ENCODE results near the gene PIK3CB.
"Not testable (repeated sequence)": the region's sequence is repeated elsewhere in the genome, so short reads cannot be mapped to it uniquely, and the experiment has no call there.

The PIK3CB gene

GRCh38 chr3:138809500-138810256 lies 25.1 kb downstream of the PIK3CB start:
- in situ Hi-C loops (cut with MboI; ENCODE audit: low sequenced_read_pairs) = no loop called here

- in situ Hi-C loops (cut with MboI; ENCODE audit: low sequenced_read_pairs) = no loop called here
Measured at GRCh38 chr3:138806376-138807080, 28.2 kb downstream of the PIK3CB start.

GRCh38 chr3:138803006-138803653 lies 31.6 kb downstream of the PIK3CB start:
- in situ Hi-C loops (cut with MboI; ENCODE audit: low sequenced_read_pairs) = no loop called here

DNA sequence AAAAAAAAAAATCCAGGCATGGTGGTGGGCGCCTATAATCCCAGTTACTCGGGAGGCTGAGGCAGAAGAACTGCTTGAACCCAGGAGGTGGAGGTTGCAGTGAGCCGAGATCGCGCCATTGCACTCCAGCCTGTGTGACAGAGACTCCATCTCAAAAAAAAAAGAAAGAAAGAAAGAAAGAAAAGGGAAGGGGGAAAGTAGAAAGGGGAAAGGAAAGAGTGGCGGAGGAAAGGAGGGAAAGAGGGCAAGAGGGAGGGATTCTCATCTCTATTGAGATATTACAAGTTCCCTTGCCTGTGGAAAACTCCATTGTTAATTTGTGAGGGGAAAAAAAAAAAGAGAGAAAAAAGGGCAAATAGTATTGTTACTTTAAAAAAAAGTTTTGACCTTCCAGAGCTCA lies 32.5 kb downstream of the PIK3CB start:
- in situ Hi-C loops (cut with MboI; ENCODE audit: low sequenced_read_pairs) = not testable (repeated sequence)

- in situ Hi-C loops (cut with MboI; ENCODE audit: low sequenced_read_pairs) = no loop called here
Measured at GRCh38 chr3:138801792-138802191, 32.9 kb downstream of the PIK3CB start.

DNA sequence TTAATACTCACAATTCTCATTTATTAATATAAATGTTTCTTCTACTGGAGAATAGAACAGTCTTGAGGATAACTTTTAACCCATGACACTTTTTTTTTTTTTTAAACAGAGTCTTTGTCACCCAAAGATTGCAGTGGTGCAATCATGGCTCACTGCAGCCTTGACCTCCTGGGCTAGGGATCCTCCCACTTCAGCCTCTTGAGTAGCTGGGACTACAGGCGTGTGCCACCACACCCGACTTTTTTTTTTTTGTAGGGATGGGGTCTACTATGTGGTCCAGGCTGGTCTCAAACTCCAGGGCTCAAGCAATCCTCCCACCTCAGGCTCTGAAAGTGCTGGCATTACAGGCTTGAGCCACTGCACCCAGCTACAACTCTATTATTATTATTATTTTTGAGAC lies 34.5 kb downstream of the PIK3CB start:
- in situ Hi-C loops (cut with MboI; ENCODE audit: low sequenced_read_pairs) = no loop called here

DNA sequence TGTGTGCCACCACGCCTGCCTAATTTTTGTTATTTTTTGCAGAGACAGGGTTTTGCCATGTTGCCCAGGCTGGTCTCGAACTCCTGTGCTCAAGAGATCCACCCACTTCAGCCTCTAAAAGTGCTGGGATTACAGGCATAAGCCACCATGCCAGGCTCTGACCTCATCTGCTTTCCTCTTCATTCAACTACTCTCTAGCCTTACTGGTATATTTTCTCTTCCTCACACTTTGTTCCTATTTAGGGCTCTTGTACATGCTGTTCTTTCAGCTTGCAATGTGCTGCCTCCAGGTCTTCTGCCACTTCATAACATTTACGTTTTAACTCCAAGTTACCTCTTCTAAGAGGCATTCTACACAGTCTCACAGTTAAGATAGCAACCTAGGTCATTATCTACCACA lies 34.9 kb downstream of the PIK3CB start:
- in situ Hi-C loops (cut with MboI; ENCODE audit: low sequenced_read_pairs) = no loop called here

DNA sequence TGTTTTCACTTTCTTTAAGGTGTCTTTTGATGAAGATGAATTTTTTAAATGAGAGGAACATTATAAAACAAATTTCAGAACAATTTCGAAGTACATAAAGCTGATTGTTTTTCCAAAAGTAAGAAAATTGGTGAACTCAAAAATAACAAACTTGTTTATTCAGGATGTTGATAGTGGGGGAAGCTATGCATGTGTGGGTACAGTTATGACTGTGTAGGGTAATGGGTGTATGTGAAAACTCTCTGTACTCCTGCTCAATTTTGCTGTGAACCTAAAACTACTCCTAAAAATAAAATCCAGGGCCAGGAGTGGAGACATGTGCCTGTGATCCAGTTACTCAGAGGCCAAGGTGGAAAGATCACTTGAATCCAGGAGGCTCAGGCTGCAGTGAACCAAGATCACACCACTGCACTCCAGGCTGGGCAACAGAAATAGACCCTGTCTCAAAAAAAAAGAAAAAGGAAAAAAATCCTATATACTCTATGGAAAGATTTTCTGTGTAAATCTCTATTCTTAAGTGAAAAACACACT lies 37.2 kb downstream of the PIK3CB start:
- in situ Hi-C loops (cut with MboI; ENCODE audit: low sequenced_read_pairs) = no loop called here

DNA sequence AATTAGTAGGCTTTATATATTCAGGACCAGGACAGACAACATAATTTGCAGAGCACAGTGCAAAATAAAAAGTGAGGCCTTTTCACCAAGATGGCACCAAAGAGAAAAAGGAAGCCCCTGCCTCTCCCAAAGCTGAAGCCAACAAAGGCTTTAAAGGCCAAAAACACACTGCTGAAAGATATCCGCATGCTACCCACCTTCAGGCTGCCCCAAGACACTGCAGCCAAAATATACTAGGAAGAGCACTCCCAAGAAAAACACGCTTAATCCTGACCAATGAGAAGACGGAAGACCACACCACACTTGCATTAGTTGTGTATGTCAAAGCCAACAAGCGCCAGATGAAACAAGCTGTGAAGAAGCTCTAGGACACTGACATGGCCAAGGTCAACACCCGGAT lies 38.0 kb downstream of the PIK3CB start:
- in situ Hi-C loops (cut with MboI; ENCODE audit: low sequenced_read_pairs) = no loop called here

GRCh38 chr3:138786788-138787271 lies 47.9 kb downstream of the PIK3CB start:
- in situ Hi-C loops (cut with MboI; ENCODE audit: low sequenced_read_pairs) = no loop called here

GRCh38 chr3:138785951-138786350 lies 48.8 kb downstream of the PIK3CB start:
- in situ Hi-C loops (cut with MboI; ENCODE audit: low sequenced_read_pairs) = no loop called here

GRCh38 chr3:138785362-138785857 lies 49.3 kb downstream of the PIK3CB start:
- in situ Hi-C loops (cut with MboI; ENCODE audit: low sequenced_read_pairs) = not testable (repeated sequence)

DNA sequence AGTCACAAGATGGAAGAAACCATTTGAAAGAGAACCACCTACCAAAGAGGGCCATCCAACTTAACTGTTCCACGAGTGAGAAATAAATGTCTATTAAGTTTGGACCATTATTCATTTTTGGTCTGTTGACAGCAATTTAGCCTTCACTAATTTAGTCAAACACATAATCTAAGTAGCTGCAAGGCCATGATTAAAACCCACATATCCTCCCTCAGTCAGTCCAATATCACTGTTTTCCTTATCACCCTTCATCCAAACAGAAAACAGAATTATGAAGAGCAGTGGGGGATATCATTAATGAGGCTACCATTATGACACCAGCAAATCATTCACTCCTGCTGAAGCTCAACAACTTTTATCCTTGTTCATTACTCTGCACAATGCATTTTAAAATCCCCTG lies 52.0 kb downstream of the PIK3CB start:
- in situ Hi-C loops (cut with MboI; ENCODE audit: low sequenced_read_pairs) = no loop called here

GRCh38 chr3:138781012-138781470 lies 53.7 kb downstream of the PIK3CB start:
- in situ Hi-C loops (cut with MboI; ENCODE audit: low sequenced_read_pairs) = no loop called here

DNA sequence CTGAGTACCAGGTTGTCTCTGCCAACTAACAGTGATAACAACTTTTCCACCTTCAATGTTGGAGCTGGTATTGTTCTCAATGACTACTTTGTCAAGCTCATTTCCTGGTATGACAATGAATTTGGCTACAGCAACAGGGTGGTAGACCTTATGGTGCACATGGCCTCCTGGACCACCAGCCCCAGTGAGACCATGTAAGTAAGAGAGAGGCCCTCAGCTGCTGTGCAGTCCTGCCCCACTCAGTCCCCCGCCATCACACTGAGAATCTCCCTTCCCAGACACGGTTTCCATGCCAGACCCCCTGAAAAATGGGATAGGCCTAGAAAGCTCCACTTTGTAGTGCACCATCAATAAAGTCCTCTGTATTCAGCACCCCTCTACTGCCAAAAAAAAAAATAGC lies 56.1 kb downstream of the PIK3CB start:
- in situ Hi-C loops (cut with MboI; ENCODE audit: low sequenced_read_pairs) = no loop called here

- in situ Hi-C loops (cut with MboI; ENCODE audit: low sequenced_read_pairs) = no loop called here
Measured at GRCh38 chr3:138776961-138777360, 57.8 kb downstream of the PIK3CB start.

DNA sequence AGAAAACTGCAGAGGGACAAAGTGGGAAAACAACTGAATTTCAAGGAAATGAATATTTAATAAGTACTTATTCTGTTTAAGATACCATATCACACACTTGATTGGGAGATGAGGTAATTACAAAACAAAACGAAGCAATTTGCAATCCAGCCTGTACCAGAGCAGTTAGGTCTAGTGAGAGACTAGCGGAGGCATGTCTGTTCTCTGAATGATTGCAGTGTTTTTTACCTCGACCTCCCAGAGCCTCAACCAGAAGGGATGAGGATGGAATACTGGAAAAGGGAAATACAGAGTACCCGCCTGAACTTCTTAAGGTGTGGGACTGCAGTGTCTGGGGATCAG lies 59.5 kb downstream of the PIK3CB start:
- in situ Hi-C loops (cut with MboI; ENCODE audit: low sequenced_read_pairs) = no loop called here

DNA sequence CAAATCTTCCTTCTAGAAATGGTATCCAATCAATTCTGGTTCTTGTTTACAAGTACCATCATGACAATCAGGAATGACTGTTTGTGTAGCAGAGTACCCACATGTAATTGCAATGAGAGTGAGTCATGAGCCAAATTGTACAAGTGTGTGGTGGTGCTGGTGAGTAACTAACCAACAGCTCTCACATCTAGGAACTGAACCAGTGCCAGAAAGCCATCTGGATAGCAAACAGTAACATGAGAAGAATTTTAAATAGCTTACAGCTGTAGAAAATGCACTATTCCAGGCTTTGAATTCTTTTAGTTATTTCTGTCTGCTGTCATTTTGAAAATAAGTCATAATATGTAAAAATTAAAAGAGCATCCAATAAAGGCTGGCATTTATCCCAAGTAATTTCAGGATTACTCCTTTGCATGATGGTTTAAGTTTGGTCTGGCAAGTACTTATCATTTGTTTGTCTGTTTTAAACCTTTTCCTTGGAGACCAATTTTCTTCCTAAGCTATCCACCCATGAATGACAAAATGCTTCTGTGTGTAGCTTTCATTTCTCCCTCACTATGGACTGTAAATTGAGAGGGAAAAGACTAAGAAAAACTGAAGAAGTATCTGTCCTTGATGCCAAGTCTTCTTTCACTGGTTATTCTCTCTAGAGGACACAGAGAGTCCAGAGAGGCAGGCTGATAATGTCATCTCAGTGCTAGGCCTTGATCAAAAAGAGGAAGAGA lies 60.0 kb downstream of the PIK3CB start:
- in situ Hi-C loops (cut with MboI; ENCODE audit: low sequenced_read_pairs) = no loop called here

DNA sequence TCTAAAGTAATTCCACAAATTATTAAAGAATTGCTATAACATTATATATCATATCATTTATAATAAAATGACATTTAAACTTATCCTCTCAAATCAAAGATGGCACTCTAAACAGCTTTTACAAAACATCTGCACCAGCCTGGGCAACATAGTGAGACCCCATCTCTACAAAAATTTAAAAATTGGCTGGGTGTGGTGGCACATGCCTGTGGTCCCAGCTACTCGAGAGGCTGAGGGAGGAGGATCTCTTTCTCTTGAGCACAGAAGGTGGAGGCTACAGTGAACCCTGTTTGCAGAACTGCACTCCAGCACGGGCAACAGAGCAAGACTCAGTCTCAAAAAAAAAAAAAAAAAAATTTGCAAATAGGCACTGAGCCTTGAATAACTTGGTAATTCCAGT lies 63.1 kb downstream of the PIK3CB start:
- in situ Hi-C loops (cut with MboI; ENCODE audit: low sequenced_read_pairs) = no loop called here

- in situ Hi-C loops (cut with MboI; ENCODE audit: low sequenced_read_pairs) = no loop called here
Measured at GRCh38 chr3:138769616-138770015, 65.1 kb downstream of the PIK3CB start.

DNA sequence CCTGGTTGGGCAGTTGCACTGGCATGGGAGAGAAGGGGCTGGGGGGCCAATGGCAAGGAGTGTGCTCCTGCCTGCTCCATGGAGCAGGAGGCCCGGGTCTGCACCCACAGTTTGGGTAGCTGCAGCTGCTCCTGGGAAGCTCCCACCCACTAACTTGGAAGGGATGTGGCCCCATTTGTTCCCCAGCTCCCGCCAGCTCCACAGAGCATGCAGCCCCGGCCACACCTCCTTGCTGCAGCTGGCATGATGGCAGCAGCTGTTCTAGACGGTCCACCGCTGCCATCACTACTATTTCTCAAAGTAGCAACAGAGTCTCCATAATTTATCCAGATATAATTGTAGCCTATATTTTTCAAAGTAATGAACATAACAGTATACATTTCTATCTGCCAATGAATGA lies 65.8 kb downstream of the PIK3CB start:
- in situ Hi-C loops (cut with MboI; ENCODE audit: low sequenced_read_pairs) = no loop called here
